Vagina (tissue), 2 donors: Measurements from ENCODE around the gene INHBE. TPM values are rescaled to one million over a fixed set of nuclear protein-coding genes. Genes with fewer than 3 reads are reported as not detected.

Experiments used
- DNase-seq, 2 donors: peaks; one replicate each; pipeline ENCODE4 v3.0.0-alpha.2; 2017; ENCODE audit errors: extremely low spot score in 2 of 2
- H3K27ac ChIP-seq: fragments of 200-600 bp; sonication (generic); one replicate; pipeline ENCODE4 v1.5.1; 2019
- H3K27me3 ChIP-seq: fragments of 200-600 bp; sonication (generic); one replicate; pipeline ENCODE4 v1.5.1; 2019
- H3K36me3 ChIP-seq, 2 donors: fragments of 200-600 bp; sonication (generic); one replicate each; pipeline ENCODE4 v1.5.1; 2017 to 2019
- H3K4me1 ChIP-seq: fragments of 200-600 bp; sonication (generic); one replicate; pipeline ENCODE4 v1.5.1; 2019
- H3K4me3 ChIP-seq, 2 donors: fragments of 200-600 bp; sonication (generic); 1 replicate in 1 of 2; 2 replicates in 1 of 2; pipeline ENCODE4 v1.5.1; 2016 to 2019
- H3K9me3 ChIP-seq: fragments of 200-600 bp; sonication (generic); one replicate; pipeline ENCODE4 v1.5.1; 2019
- CTCF ChIP-seq, 3 experiments: fragments of 450-650 bp in 2 of 3; fragments of 200-600 bp in 1 of 3; sonication (generic) in 1 of 3; IDR thresholded peaks; one replicate each; pipeline ENCODE4 v1.5.1; 2017 to 2019; ENCODE audit warnings: antibody characterized with exemption in 3 of 3, mild to moderate bottlenecking in 2 of 3, moderate library complexity in 2 of 3
- POLR2A ChIP-seq, 2 donors: fragments of 450-650 bp; IDR thresholded peaks; one replicate each; pipeline ENCODE4 v1.6.1; 2017; ENCODE audit warnings: antibody characterized with exemption in 2 of 2, mild to moderate bottlenecking in 2 of 2, moderate library complexity in 2 of 2
- POLR2AphosphoS5 ChIP-seq, 2 donors: sonication (generic); formaldehyde crosslinking; IDR thresholded peaks; one replicate each; pipeline ENCODE4 v1.9.0; 2017; ENCODE audit warnings: antibody characterized with exemption in 2 of 2, mild to moderate bottlenecking in 2 of 2, low read depth in 1 of 2; ENCODE audit not compliant: insufficient read depth in 1 of 2
- intact Hi-C: fragments of 100-400 bp; cut with DNase I; formaldehyde crosslinking; loops from one replicate; pipeline ENCODE4 v1.15.1; 2023
- total RNA-seq: library from RNA; depleted of rRNA; stranded (reverse); fragments of >200 nt; gene quantifications from one replicate; pipeline ENCODE4 v1.2.3, GENCODE V29; 2016

INHBE gene
- total RNA-seq, 1 donor from 2014 or later = not detected

DNA sequence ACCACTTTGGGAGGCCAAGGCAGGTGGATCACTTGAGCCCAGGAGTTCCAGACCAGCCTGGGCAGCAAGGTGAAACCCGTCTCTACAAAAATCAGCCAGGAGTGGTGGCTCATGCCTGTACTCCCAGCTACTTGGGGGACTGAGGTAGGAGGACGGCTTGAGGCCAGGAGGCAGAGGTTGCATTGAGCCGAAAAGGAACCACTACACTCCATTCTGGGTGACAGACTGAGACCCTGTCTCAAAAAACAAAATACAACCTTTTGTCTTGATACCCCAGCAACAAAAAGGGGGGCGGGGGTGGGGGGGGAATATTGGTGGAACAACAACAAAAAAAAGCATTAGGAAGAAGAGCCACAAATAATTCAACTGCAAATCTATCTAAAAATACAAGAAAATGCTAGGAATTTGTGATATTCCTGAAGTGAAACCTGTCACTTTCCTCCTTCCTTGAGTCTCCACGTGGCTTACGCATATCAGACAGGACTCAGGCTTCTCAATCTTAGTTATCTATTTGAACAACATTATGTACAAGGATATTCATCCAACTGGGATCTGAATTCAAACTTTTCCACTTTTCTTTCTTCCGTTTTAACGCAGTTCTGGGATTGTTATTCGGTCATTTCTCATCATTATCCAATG is 25.5 kb upstream of the INHBE start:
- H3K27me3 ChIP-seq = no peaks in the 10 kb centered on the region
- H3K4me1 ChIP-seq = peaks cover 14% of the 10 kb centered on the region
- no peaks in the 10 kb centered on the region for H3K36me3 ChIP-seq
- intact Hi-C loops = no loop called here
- peak overlapping the region; percentile 97 for H3K27ac ChIP-seq
- H3K9me3 ChIP-seq = no peaks in the 10 kb centered on the region
- peak overlapping the region; percentile 80 to 97 for H3K4me3 ChIP-seq
- TF ChIP-seq POLR2AphosphoS5 (IDR thresholded peaks at IDR 0.05; ENCODE audit: insufficient read depth in 1 of 2, low read depth in 1 of 2) (no peak), POLR2A (IDR thresholded peaks at IDR 0.05) (no peak), CTCF (IDR thresholded peaks at IDR 0.05) (no peak)
- no peak for DNase-seq

DNA sequence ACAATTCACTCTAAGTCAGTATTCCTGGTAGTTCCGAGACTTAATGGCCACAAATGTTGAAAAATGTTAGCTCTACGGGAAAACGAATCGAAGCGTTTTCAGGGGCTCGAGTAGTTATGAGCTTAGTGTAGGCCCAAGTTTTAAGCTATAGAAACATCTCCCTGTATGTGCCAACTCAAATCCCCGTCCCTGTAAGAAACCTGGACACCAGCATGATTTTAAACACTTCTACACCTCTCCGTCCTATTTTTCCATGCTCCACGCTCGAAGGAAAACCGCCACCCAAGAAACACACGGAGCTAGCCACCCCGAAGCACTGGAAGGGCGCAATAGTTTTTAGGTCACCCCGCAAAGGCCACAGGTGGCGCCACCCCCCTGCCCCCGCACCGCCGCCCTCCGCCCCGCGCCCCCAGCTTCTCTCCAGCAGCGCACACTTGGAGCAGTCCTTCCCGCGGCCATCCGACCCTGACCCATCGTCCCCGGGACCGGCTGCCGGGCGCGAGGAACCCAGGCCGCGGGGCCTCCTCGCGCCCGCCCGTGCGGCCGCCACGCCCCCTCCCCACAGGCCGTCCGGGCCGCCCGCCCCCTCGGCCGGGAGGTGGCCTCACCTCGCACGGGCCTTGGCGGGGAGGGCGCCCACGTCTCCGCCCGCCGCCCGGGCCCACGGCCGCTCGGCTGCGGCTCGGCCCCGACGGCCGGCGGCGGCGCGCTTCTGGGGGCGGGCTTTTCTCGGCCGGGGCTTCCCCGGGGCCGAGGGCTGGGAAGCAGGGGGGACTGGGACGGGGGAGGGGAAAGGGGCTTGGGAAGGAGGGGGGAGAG is 24.8 kb upstream of the INHBE start:
- Histone ChIP-seq H3K9me3 (no peaks in the 10 kb centered on the region), H3K36me3 (no peaks in the 10 kb centered on the region), H3K4me3 (peak overlapping the region; percentile 80 to 97), H3K27me3 (no peaks in the 10 kb centered on the region), H3K4me1 (peaks cover 14% of the 10 kb centered on the region), H3K27ac (peak overlapping the region; percentile 97)
- DNase-seq = no peak
- intact Hi-C loops = no loop called here
- no peak for TF ChIP-seq CTCF (IDR thresholded peaks at IDR 0.05)
- TF ChIP-seq POLR2A (IDR thresholded peaks at IDR 0.05) = peak in 1 of 2 donors; percentile 5
- peak in 1 of 2 donors; percentile 11 for TF ChIP-seq POLR2AphosphoS5 (IDR thresholded peaks at IDR 0.05; ENCODE audit: insufficient read depth in 1 of 2, low read depth in 1 of 2)

DNA sequence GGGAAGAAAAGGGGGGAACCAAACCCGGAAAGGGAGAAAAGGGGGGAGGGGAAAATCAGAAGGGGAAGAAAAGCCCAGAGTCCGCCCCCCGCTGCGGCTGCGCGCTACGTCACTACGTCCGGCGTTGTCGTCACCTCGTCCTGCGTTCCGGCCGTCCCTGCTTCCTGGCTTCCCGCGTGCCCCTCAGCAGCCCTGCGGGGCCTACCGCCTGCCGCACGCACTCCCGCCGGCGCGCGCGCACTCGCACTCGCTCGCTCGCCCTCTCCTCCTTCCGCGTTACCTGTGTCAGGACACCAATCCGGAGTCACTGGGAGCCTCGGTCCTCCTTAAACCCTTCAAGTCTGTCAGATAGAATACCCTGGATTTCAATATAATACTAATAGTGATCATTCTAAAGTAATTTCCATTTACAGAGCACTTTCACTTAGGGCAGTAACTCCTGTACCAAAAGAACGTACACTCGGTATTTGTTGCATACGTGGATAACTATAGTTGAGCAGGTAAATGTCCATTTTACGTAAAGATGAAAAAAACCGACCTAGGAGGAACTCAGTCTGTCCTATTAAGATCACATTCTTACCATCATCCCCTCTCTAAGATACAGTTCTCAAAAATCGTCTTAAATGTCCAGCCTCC is 24.1 kb upstream of the INHBE start, which contains the start of gene R3HDM2:
TSS of gene R3HDM2 (minus strand) at position 113 of the 636 bp plus-strand sequence. CDS start 120,615 bp downstream, outside the sequence.
- Histone ChIP-seq H3K4me1 (peaks cover 14% of the 10 kb centered on the region), H3K9me3 (no peaks in the 10 kb centered on the region), H3K27ac (peak within 1 kb of the TSS; percentile 97), H3K27me3 (no peaks in the 10 kb centered on the region), H3K36me3 (no peaks in the 10 kb centered on the region), H3K4me3 (peak within 1 kb of the TSS; percentile 80 to 97)
- intact Hi-C loops = no loop called here
- peak in 1 of 2 donors; percentile 94 for DNase-seq
- TF ChIP-seq POLR2A (IDR thresholded peaks at IDR 0.05) = peak in 1 of 2 donors; percentile 89
- TF ChIP-seq POLR2AphosphoS5 (IDR thresholded peaks at IDR 0.05; ENCODE audit: insufficient read depth in 1 of 2, low read depth in 1 of 2) = peak; percentile 73 to 98
- no peak for TF ChIP-seq CTCF (IDR thresholded peaks at IDR 0.05)

- intact Hi-C loops = no loop called here
- Histone ChIP-seq H3K27me3 (no peaks in the 10 kb centered on the region), H3K27ac (peak overlapping the region; percentile 97), H3K4me3 (peak overlapping the region; percentile 80 to 97), H3K36me3 (no peaks in the 10 kb centered on the region), H3K9me3 (no peaks in the 10 kb centered on the region), H3K4me1 (peaks cover 14% of the 10 kb centered on the region)
- DNase-seq = no peak
- no peak for TF ChIP-seq POLR2AphosphoS5 (IDR thresholded peaks at IDR 0.05; ENCODE audit: insufficient read depth in 1 of 2, low read depth in 1 of 2)
- TF ChIP-seq CTCF (IDR thresholded peaks at IDR 0.05) = no peak
- no peak for TF ChIP-seq POLR2A (IDR thresholded peaks at IDR 0.05)
These were observed 23.4 kb upstream of the INHBE start for GRCh38 chr12:57431654-57432188.
